SIG-M5 treated with dmso at 0.1 percent for 504 hours (cell line): ENCODE results near the gene SEC24C.
"Not testable (repeated sequence)": the region's sequence is repeated elsewhere in the genome, so short reads cannot be mapped to it uniquely, and the experiment has no call there.

Experiments used
- DNase-seq: peaks from one replicate; lab custom pipeline; 2025; ENCODE audit not compliant: unreplicated experiment; lab: John Stamatoyannopoulos, UW

The SEC24C gene

GRCh38 chr10:73789659-73790055, 45.5 kb downstream of the SEC24C start:
- no peak for DNase-seq

DNA sequence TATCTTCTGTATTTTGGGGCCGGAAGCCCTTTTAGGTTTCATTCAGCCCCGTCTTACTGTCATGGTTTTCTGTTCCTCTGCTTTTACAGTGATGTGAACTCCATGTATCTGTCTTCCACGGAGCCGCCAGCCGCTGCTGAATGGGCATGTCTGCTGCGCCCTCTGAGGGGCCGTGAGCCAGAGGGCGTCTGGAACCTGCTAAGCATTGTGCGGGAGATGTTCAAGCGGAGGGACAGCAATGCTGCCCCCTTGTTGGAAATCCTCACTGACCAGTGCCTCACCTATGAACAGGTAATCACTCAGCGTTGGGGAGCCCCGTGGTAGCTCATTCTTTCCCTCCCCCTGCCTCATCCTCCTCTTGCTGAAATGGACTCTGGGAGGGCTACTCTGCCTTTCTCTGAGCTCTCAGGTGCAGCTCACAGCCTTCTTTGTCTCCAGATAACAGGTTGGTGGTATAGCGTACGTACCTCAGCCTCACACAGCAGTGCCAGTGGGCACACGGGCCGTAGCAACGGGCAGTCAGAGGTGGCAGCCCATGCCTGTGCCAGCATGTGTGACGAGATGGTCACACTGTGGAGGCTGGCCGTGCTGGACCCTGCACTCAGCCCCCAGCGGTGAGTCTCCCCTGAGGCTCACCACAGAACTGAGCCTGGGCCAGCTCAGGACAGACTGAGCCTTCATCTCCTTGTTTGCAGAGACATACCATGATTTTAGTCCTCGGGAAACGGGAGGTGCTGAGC, 46.9 kb downstream of the SEC24C start:
- DNase-seq: no peak

GRCh38 chr10:73791871-73792400, 47.8 kb downstream of the SEC24C start:
- DNase-seq: no peak

GRCh38 chr10:73793456-73793855, 49.3 kb downstream of the SEC24C start:
- DNase-seq: no peak

GRCh38 chr10:73795491-73795890, 51.3 kb downstream of the SEC24C start:
- not testable (repeated sequence) for DNase-seq

DNA sequence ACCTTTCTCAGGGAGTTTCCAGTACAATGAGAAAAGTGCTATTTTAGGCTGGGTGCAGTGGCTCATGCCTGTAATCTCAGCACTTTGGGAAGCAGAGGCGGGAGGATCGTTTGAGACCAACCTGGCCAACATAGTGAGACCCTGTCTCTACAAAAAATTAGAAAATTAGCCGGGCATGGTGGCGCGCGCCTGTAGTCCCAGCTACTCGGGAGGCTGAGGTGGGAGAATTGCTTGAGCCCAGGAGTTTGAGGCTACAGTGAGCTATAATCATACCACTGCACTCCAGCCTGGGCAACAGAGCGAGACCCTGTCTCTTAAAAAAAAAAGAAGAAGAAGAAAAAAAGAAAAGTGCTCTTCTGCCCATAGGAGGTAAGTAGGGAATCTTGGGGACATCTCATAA, 51.9 kb downstream of the SEC24C start:
- not testable (repeated sequence) for DNase-seq

DNA sequence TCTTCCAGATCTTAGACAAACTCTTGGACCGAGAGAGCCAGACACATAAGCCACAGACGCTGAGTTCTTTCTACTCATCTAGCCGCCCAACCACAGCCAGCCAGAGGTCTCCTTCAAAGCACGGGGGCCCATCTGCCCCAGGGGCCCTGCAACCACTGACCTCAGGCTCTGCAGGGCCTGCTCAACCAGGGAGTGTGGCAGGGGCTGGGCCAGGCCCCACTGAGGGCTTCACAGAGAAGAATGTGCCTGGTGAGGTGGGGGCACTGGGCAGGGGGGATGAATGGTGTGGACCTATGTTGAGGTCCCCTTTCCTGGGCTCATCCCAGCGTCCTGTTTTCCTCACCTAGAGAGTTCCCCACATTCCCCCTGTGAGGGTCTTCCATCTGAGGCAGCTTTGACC, 52.6 kb downstream of the SEC24C start:
- DNase-seq: no peak

DNA sequence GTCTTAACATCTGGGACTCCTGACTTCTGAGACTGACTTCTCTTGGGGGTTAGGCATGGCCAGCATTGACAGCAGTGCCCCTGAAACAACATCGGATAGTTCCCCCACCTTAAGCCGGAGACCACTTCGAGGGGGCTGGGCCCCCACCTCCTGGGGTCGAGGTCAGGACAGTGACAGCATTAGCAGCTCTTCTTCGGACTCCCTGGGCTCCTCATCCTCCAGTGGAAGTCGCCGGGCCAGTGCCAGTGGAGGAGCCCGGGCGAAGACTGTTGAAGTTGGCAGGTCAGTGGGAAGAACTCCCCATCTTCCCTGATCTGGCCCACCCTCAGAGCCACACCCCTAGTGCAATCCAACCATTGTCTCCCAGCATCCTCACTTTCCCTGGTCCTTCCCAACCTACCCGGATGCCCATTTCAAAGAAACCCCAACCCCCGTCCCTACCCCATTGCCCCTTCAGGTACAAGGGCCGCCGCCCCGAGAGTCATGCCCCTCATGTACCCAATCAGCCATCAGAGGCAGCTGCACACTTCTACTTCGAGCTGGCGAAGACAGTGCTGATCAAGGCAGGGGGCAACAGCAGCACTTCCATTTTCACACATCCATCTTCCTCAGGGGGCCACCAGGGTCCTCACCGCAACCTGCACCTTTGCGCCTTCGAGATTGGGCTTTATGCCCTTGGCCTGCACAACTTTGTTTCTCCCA, 53.3 kb downstream of the SEC24C start:
- no peak for DNase-seq

GRCh38 chr10:73798087-73798486, 53.9 kb downstream of the SEC24C start:
- DNase-seq: no peak

GRCh38 chr10:73798927-73799560, 54.9 kb downstream of the SEC24C start:
- DNase-seq: no peak

DNA sequence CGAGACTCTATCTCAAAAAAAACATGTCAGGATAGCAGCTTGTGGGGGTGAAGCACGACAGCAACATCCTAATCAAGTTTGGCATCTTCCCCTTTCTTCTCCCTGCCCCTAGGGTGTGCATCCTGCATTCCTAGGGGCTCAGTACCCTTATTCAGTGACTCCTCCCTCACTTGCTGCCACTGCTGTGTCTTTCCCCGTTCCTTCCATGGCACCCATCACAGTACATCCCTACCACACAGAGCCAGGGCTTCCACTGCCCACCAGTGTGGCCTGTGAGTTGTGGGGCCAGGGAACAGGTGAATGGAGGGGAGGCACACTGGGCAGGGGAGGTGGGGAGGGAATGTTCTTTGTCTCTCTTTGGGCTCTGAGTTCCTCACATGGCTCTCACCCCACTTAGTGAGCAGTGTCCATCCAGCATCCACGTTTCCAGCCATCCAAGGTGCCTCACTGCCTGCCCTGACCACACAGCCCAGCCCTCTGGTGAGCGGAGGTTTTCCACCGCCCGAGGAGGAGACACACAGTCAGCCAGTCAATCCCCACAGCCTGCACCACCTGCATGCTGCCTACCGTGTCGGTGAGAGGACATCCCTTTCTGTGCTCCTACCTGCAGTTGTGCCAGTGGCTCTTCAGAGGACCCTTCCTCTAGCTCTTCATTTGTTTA, 55.9 kb downstream of the SEC24C start:
- no peak for DNase-seq

- no peak for DNase-seq
These were observed 56.5 kb downstream of the SEC24C start for GRCh38 chr10:73800560-73801252.

GRCh38 chr10:73801253-73801590, 57.0 kb downstream of the SEC24C start:
- no peak for DNase-seq

GRCh38 chr10:73802276-73802991, 58.3 kb downstream of the SEC24C start:
- no peak for DNase-seq

GRCh38 chr10:73803680-73804286, 59.6 kb downstream of the SEC24C start:
- DNase-seq: no peak

DNA sequence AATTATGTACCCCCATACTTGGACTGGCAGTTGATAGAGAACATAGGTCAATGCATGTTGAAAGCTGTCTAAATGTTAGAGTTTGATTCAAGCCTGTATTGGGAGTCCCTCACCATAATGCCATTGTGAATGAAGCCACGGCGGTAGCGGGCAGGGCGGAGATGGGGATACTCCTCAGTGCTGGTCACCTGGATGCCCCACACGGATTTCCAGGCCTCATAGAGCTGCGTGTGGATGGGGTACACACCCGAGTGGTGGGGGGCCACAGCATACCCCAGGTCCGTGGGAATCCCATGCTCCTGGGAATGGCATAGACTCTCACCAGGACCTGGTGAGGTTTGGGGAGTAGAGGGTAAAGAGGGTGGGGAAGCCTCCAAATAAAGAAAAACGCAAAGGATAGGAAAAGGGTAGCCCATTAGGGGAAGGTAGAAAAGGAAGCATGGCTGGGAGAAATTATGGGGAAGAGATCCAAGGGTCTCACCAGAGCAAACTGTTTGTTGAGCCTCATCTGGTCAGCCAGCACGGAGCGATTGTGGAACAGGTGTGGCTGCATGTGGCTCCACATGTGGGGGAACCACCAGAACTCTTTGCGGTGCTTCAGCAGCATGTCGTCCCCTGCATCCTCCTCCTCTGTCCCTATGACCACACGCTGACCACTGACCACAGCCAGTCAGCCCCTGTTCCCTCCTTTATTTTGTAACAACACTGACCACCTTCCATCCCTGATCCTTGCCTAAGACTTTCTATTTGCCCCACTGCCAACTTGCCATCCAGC, 62.2 kb downstream of the SEC24C start:
- DNase-seq: no peak

- DNase-seq: no peak
These were observed 63.3 kb downstream of the SEC24C start for GRCh38 chr10:73807471-73807870.

- DNase-seq: no peak
These were observed 64.0 kb downstream of the SEC24C start for GRCh38 chr10:73808021-73808815.
